GM12878 (cell line): ENCODE results near the gene CARM1. TPM values are rescaled to one million over a fixed set of nuclear protein-coding genes. Genes with fewer than 3 reads are reported as not detected.

Source experiments
- BHLHE40 ChIP-seq, 2 experiments: fragments of 450-650 bp in 1 of 2; IDR thresholded peaks; 2 replicates each; pipeline ENCODE4 v1.6.1; 2011 to 2017; ENCODE audit warnings: low read depth in 2 of 2, borderline replicate concordance in 1 of 2, improper control_type of control experiment in 1 of 2, low read length in 1 of 2, mild to moderate bottlenecking in 1 of 2
- CHD1 ChIP-seq: IDR thresholded peaks from 2 replicates; pipeline ENCODE4 v1.6.1; 2012; ENCODE audit warnings: low read depth, low read length, improper control_type of control experiment
- DPF2 ChIP-seq: fragments of 450-650 bp; IDR thresholded peaks from 2 replicates; pipeline ENCODE4 v1.6.1; 2017; ENCODE audit warnings: mild to moderate bottlenecking
- MLLT1 ChIP-seq: fragments of 450-650 bp; IDR thresholded peaks from 2 replicates; pipeline ENCODE4 v1.6.1; 2016; ENCODE audit warnings: mild to moderate bottlenecking
- NFXL1 ChIP-seq: fragments of 450-650 bp; IDR thresholded peaks from 2 replicates; pipeline ENCODE4 v1.6.1; 2017; ENCODE audit warnings: antibody characterized with exemption, mild to moderate bottlenecking, borderline replicate concordance
- NR2C2 ChIP-seq: IDR thresholded peaks from 2 replicates; pipeline ENCODE4 v1.6.1; 2011; ENCODE audit warnings: borderline replicate concordance, low read depth; ENCODE audit not compliant: control insufficient read depth, insufficient read length
- PAX5 ChIP-seq: IDR thresholded peaks from 2 replicates; pipeline ENCODE4 v1.6.1; 2011; ENCODE audit warnings: low read depth, low read length, borderline replicate concordance
- PBX3 ChIP-seq: IDR thresholded peaks from 2 replicates; pipeline ENCODE4 v1.6.1; 2011; ENCODE audit warnings: mild to moderate bottlenecking, low read depth, low read length, moderate library complexity; ENCODE audit not compliant: insufficient replicate concordance
- POU2F2 ChIP-seq: IDR thresholded peaks from 3 replicates; pipeline ENCODE4 v1.6.1; 2011; ENCODE audit warnings: low read depth, mild to moderate bottlenecking, low read length, borderline replicate concordance
- RCOR1 ChIP-seq: conservative IDR thresholded peaks from 2 replicates; pipeline ENCODE4 v1.6.1; 2012; ENCODE audit warnings: low read depth, low read length, improper control_type of control experiment
- SIX5 ChIP-seq: IDR thresholded peaks from 2 replicates; pipeline ENCODE4 v1.6.1; 2011; ENCODE audit warnings: mild to moderate bottlenecking, low read depth, low read length, moderate library complexity; ENCODE audit not compliant: severe bottlenecking
- SUZ12 ChIP-seq: fragments of 200-600 bp; sonication (generic); IDR thresholded peaks from one replicate; pipeline ENCODE4 v1.6.1; 2018; ENCODE audit warnings: antibody characterized with exemption, mild to moderate bottlenecking; ENCODE audit not compliant: unreplicated experiment
- ZBED1 ChIP-seq: IDR thresholded peaks from 2 replicates; pipeline ENCODE4 v1.6.1; 2016; ENCODE audit warnings: borderline replicate concordance
- polyA plus RNA-seq, 11 experiments: library from polyadenylated mRNA; depleted of rRNA in 4 of 11; unstranded in 6 of 11; stranded (reverse) in 5 of 11; fragments of >200 nt; fragmentation: Nextera tagmentation in 4 of 11; fragmentation: Illumina TruSeq in 1 of 11; extraction: Ambion mirVana in 4 of 11; extraction: Trizol in 1 of 11; gene quantifications; 1 replicate in 1 of 11; 2 replicates in 10 of 11; pipeline versions ENCODE4 v1.2.1 to v1.2.3, GENCODE V29; 2011 to 2016; ENCODE audit warnings: inconsistent platforms in 2 of 11, missing spikeins in 2 of 11, low read depth in 1 of 11
- total RNA-seq, 4 experiments: library from RNA; depleted of rRNA in 3 of 4; stranded (reverse); fragments of >200 nt in 3 of 4; fragmentation: Illumina TruSeq in 1 of 4; extraction: Trizol in 1 of 4; gene quantifications; 2 replicates each; pipeline versions ENCODE4 v1.2.1 to v1.2.3, GENCODE V29; 2013 to 2021
- TF ChIP-seq, protein P1 (sequence below): IDR thresholded peaks from 2 replicates; pipeline ENCODE4 v1.6.1; 2011; ENCODE audit warnings: low read depth, low read length, improper control_type of control experiment, borderline replicate concordance
- TF ChIP-seq, protein P2 (sequence below): IDR thresholded peaks from 2 replicates; pipeline ENCODE4 v1.6.1; 2012; ENCODE audit warnings: low read depth, low read length, improper control_type of control experiment
- TF ChIP-seq, protein P3 (sequence below): IDR thresholded peaks from 2 replicates; pipeline ENCODE4 v1.6.1; 2012; ENCODE audit warnings: low read depth, low read length, improper control_type of control experiment

The CARM1 gene
- total and polyA plus RNA-seq, 10 of the 15 experiments (the other 5 are each of a cell fraction or from before 2014, with no cell fraction given) = 0.45 to 116 (median 39.7) TPM

DNA sequence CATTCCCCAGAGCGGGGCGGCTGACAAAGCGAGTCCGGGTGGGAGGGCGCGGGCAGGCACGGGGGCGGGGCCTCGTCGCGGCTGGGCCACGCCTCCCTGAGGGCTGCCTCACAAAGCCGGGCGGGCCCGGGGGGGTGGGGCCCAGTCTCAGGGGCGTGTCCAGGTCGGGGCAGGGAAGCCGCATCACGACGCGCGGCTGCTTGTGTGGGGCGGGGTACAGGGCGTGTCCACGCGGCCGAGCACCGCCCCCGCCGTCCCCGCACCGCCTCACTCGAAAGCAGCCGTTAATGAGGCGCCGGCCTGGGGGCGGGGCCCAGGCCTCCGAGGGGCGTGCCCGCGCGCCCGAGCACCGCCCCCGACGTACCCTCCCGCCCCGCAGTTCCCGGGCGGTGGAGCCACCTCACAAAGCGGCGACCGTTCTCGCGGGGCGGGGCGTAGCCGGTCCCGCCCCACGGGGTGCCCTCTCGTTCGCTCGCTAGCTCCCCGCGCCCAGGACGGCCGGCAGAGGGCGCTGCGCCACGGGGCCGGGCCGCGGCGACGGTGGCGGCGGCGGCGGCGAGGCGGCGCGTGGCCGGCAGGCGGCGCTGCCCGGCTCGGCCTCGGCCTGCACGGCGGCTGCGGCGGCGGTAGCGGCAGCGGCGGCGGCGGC is at the start of gene CARM1 (continued):
- TF ChIP-seq MLLT1 = no peak
- no peak for TF ChIP-seq NFXL1
- TF ChIP-seq, protein P1, sequence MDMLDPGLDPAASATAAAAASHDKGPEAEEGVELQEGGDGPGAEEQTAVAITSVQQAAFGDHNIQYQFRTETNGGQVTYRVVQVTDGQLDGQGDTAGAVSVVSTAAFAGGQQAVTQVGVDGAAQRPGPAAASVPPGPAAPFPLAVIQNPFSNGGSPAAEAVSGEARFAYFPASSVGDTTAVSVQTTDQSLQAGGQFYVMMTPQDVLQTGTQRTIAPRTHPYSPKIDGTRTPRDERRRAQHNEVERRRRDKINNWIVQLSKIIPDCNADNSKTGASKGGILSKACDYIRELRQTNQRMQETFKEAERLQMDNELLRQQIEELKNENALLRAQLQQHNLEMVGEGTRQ = no peak
- TF ChIP-seq, protein P2, sequence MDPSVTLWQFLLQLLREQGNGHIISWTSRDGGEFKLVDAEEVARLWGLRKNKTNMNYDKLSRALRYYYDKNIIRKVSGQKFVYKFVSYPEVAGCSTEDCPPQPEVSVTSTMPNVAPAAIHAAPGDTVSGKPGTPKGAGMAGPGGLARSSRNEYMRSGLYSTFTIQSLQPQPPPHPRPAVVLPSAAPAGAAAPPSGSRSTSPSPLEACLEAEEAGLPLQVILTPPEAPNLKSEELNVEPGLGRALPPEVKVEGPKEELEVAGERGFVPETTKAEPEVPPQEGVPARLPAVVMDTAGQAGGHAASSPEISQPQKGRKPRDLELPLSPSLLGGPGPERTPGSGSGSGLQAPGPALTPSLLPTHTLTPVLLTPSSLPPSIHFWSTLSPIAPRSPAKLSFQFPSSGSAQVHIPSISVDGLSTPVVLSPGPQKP = no peak
- peak; percentile 29; the same call in 1 of the 2 replicates for TF ChIP-seq PAX5
- TF ChIP-seq, protein P3, sequence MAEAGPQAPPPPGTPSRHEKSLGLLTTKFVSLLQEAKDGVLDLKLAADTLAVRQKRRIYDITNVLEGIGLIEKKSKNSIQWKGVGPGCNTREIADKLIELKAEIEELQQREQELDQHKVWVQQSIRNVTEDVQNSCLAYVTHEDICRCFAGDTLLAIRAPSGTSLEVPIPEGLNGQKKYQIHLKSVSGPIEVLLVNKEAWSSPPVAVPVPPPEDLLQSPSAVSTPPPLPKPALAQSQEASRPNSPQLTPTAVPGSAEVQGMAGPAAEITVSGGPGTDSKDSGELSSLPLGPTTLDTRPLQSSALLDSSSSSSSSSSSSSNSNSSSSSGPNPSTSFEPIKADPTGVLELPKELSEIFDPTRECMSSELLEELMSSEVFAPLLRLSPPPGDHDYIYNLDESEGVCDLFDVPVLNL = no peak
- TF ChIP-seq SUZ12 = no peak
- TF ChIP-seq RCOR1 = no peak
- TF ChIP-seq BHLHE40 (IDR thresholded peaks at IDR 0.05; ENCODE audit: borderline replicate concordance in 1 of 2, low read depth in 2 of 2, low read length in 1 of 2) = peak; percentile 21 to 75; a peak in 2 of 4 replicates
- TF ChIP-seq SIX5 = peak; percentile 15
- TF ChIP-seq ZBED1 = no peak
- no peak for TF ChIP-seq PBX3
- no peak for TF ChIP-seq DPF2
- TF ChIP-seq NR2C2 = no peak
- TF ChIP-seq POU2F2 = no peak
- TF ChIP-seq CHD1 = no peak
- TF ChIP-seq, all 136 proteins: peak for 28
